Measurements from ENCODE around the gene BCL2L13.

BCL2L13 gene

GRCh38 chr22:17772958-17773605 is 134.5 kb downstream of the BCL2L13 start:
- DNase-seq (ENCODE audit: low read depth) = peak; percentile 26
- H3K4me3 ChIP-seq (ENCODE audit: control insufficient read depth, low read depth, low read length) = peak overlapping the region; percentile 61
- no peak for TF ChIP-seq CTCF (conservative IDR thresholded peaks at IDR 0.05; ENCODE audit: control insufficient read depth, insufficient read depth, low read depth, low read length)

GRCh38 chr22:17773606-17774205 is 135.1 kb downstream of the BCL2L13 start:
- TF ChIP-seq CTCF (conservative IDR thresholded peaks at IDR 0.05; ENCODE audit: control insufficient read depth, insufficient read depth, low read depth, low read length) = no peak
- H3K4me3 ChIP-seq (ENCODE audit: control insufficient read depth, low read depth, low read length) = peak overlapping the region; percentile 61
- DNase-seq (ENCODE audit: low read depth) = peak; percentile 20

GRCh38 chr22:17774206-17774925 is 135.8 kb downstream of the BCL2L13 start, which contains the start of gene BID:
Gene BID, minus strand, starts transcription at chr22:17774469. Its CDS starts 24,353 bp downstream, at chr22:17750116.
- no peak for TF ChIP-seq CTCF (conservative IDR thresholded peaks at IDR 0.05; ENCODE audit: control insufficient read depth, insufficient read depth, low read depth, low read length)
- DNase-seq (ENCODE audit: low read depth) = no peak
- H3K4me3 ChIP-seq (ENCODE audit: control insufficient read depth, low read depth, low read length) = peak within 1 kb of the TSS; percentile 61

GRCh38 chr22:17774926-17775685 is 136.5 kb downstream of the BCL2L13 start:
- TF ChIP-seq CTCF (conservative IDR thresholded peaks at IDR 0.05; ENCODE audit: control insufficient read depth, insufficient read depth, low read depth, low read length) = no peak
- no peak for DNase-seq (ENCODE audit: low read depth)
- H3K4me3 ChIP-seq (ENCODE audit: control insufficient read depth, low read depth, low read length) = no peak overlapping the region

GRCh38 chr22:17775781-17776465 is 137.4 kb downstream of the BCL2L13 start:
- H3K4me3 ChIP-seq (ENCODE audit: control insufficient read depth, low read depth, low read length) = no peak overlapping the region
- no peak for DNase-seq (ENCODE audit: low read depth)
- no peak for TF ChIP-seq CTCF (conservative IDR thresholded peaks at IDR 0.05; ENCODE audit: control insufficient read depth, insufficient read depth, low read depth, low read length)
